H9 (cell line): ENCODE results near the gene GLP2R. TPM values are rescaled to one million over a fixed set of nuclear protein-coding genes. Genes with fewer than 3 reads are reported as not detected.

Source experiments
- DNase-seq: peaks from one replicate; pipeline ENCODE4 v3.0.0-alpha.2; 2017
- H2AFZ ChIP-seq: one replicate; pipeline ENCODE4 v1.6.1; 2013; ENCODE audit warnings: mild to moderate bottlenecking, low read length, control low read depth, moderate library complexity
- H2AK5ac ChIP-seq: 2 replicates; pipeline ENCODE4 v1.6.1; 2013; ENCODE audit warnings: low read length, control low read depth, mixed read lengths; ENCODE audit not compliant: insufficient read length
- H2BK120ac ChIP-seq: one replicate; pipeline ENCODE4 v1.6.1; 2013; ENCODE audit warnings: low read depth, mild to moderate bottlenecking, low read length, control low read depth, inconsistent platforms; ENCODE audit not compliant: poor library complexity, severe bottlenecking
- H2BK12ac ChIP-seq: 2 replicates; pipeline ENCODE4 v1.6.1; 2013; ENCODE audit warnings: low read length, control low read depth, mixed read lengths, low read depth; ENCODE audit not compliant: insufficient read length
- H2BK15ac ChIP-seq: 2 replicates; pipeline ENCODE4 v1.6.1; 2013; ENCODE audit warnings: low read depth, low read length, control low read depth
- H2BK20ac ChIP-seq: one replicate; pipeline ENCODE4 v1.6.1; 2013; ENCODE audit warnings: low read depth, mild to moderate bottlenecking, low read length, control low read depth, inconsistent platforms; ENCODE audit not compliant: poor library complexity, severe bottlenecking
- H2BK5ac ChIP-seq: 2 replicates; pipeline ENCODE4 v1.6.1; 2013; ENCODE audit warnings: low read length, control low read depth, mixed read lengths; ENCODE audit not compliant: insufficient read length
- H3K14ac ChIP-seq: 2 replicates; pipeline ENCODE4 v1.6.1; 2013; ENCODE audit warnings: low read length, control low read depth; ENCODE audit not compliant: insufficient read depth
- H3K18ac ChIP-seq: 2 replicates; pipeline ENCODE4 v1.6.1; 2013; ENCODE audit warnings: low read depth, mild to moderate bottlenecking, mixed read lengths, low read length, control low read depth; ENCODE audit not compliant: insufficient read length
- H3K23ac ChIP-seq: 2 replicates; pipeline ENCODE4 v1.6.1; 2013; ENCODE audit warnings: low read length, control low read depth, mixed read lengths, low read depth; ENCODE audit not compliant: insufficient read length
- H3K23me2 ChIP-seq: 2 replicates; pipeline ENCODE4 v1.6.1; 2013; ENCODE audit warnings: low read depth, mild to moderate bottlenecking, mixed read lengths, low read length, control low read depth; ENCODE audit not compliant: insufficient read length, poor library complexity, severe bottlenecking
- H3K27ac ChIP-seq: 2 replicates; pipeline ENCODE4 v1.5.1; 2013; ENCODE audit warnings: low read length, control low read depth, mixed read lengths, low read depth; ENCODE audit not compliant: insufficient read length
- H3K27me3 ChIP-seq: 2 replicates; pipeline ENCODE4 v1.6.1; 2013; ENCODE audit warnings: low read length, control low read depth, inconsistent platforms; ENCODE audit not compliant: insufficient read depth
- H3K4ac ChIP-seq: 2 replicates; pipeline ENCODE4 v1.6.1; 2013; ENCODE audit warnings: low read depth, mild to moderate bottlenecking, control low read depth, inconsistent platforms, low read length, moderate library complexity
- H3K4me1 ChIP-seq: 2 replicates; pipeline ENCODE4 v1.6.1; 2013; ENCODE audit warnings: low read length, control low read depth, inconsistent platforms; ENCODE audit not compliant: insufficient read depth
- H3K4me2 ChIP-seq: 2 replicates; pipeline ENCODE4 v1.6.1; 2013; ENCODE audit warnings: low read length, control low read depth, mixed read lengths; ENCODE audit not compliant: insufficient read length, insufficient read depth
- H3K56ac ChIP-seq: 2 replicates; pipeline ENCODE4 v1.6.1; 2013; ENCODE audit warnings: low read depth, mild to moderate bottlenecking, mixed read lengths, low read length, control low read depth; ENCODE audit not compliant: insufficient read length
- H3K79me1 ChIP-seq: 2 replicates; pipeline ENCODE4 v1.6.1; 2013; ENCODE audit warnings: low read depth, mild to moderate bottlenecking, moderate library complexity, low read length, control low read depth, inconsistent platforms; ENCODE audit not compliant: insufficient read depth, poor library complexity, severe bottlenecking
- H3K79me2 ChIP-seq: 2 replicates; pipeline ENCODE4 v1.6.1; 2013; ENCODE audit warnings: low read length, control low read depth, inconsistent platforms; ENCODE audit not compliant: insufficient read depth
- H3K9ac ChIP-seq: 2 replicates; pipeline ENCODE4 v1.6.1; 2013; ENCODE audit warnings: low read length, control low read depth, mixed read lengths; ENCODE audit not compliant: insufficient read length; ENCODE audit errors: extremely low read depth
- H3K9me3 ChIP-seq: one replicate; pipeline ENCODE4 v1.6.1; 2013; ENCODE audit warnings: low read depth, low read length, inconsistent platforms; ENCODE audit not compliant: control insufficient read depth
- H3T11ph ChIP-seq: one replicate; pipeline ENCODE4 v1.6.1; 2013; ENCODE audit warnings: mild to moderate bottlenecking, low read length, control low read depth, inconsistent platforms
- H4K20me1 ChIP-seq: one replicate; pipeline ENCODE4 v1.6.1; 2013; ENCODE audit not compliant: control insufficient read depth, insufficient read length, insufficient read depth
- H4K5ac ChIP-seq: 2 replicates; pipeline ENCODE4 v1.6.1; 2013; ENCODE audit warnings: low read depth, mild to moderate bottlenecking, mixed read lengths, low read length, control low read depth; ENCODE audit not compliant: insufficient read length
- H4K8ac ChIP-seq: replicated peaks from 2 replicates; pipeline ENCODE4 v1.6.1; 2013; ENCODE audit warnings: low read length, control low read depth, mixed read lengths, low read depth; ENCODE audit not compliant: insufficient read length
- H4K91ac ChIP-seq: 2 replicates; pipeline ENCODE4 v1.6.1; 2013; ENCODE audit warnings: low read depth, mild to moderate bottlenecking, moderate library complexity, mixed read lengths, low read length, control low read depth; ENCODE audit not compliant: insufficient read length
- H3K27ac Mint-ChIP-seq, 3 experiments: 2 replicates in 2 of 3; 3 replicates in 1 of 3; pipeline ENCODE4 v1.8.0; 2020 to 2021; ENCODE audit warnings: mixed read lengths in 3 of 3, mild to moderate bottlenecking in 1 of 3, moderate library complexity in 1 of 3
- H3K27me3 Mint-ChIP-seq: 2 replicates; pipeline ENCODE4 v1.8.0; 2021; ENCODE audit warnings: low read depth, mild to moderate bottlenecking, moderate library complexity, mixed read lengths
- H3K36me3 Mint-ChIP-seq, 3 experiments: 2 replicates in 2 of 3; 3 replicates in 1 of 3; pipeline ENCODE4 v1.8.0; 2020 to 2021; ENCODE audit warnings: low read depth in 3 of 3, mixed read lengths in 3 of 3; ENCODE audit not compliant: insufficient read depth in 1 of 3
- H3K4me1 Mint-ChIP-seq, 2 experiments: 2 replicates each; pipeline ENCODE4 v1.8.0; 2020; ENCODE audit warnings: mixed read lengths in 2 of 2
- H3K4me3 Mint-ChIP-seq, 2 experiments: 2 replicates in 1 of 2; 3 replicates in 1 of 2; pipeline ENCODE4 v1.8.0; 2020 to 2021; ENCODE audit warnings: mild to moderate bottlenecking in 2 of 2, mixed read lengths in 2 of 2, moderate library complexity in 1 of 2
- H3K9me3 Mint-ChIP-seq, 2 experiments: 2 replicates in 1 of 2; 3 replicates in 1 of 2; pipeline ENCODE4 v1.8.0; 2020; ENCODE audit warnings: mild to moderate bottlenecking in 2 of 2, mixed read lengths in 2 of 2, moderate library complexity in 1 of 2
- WGBS: extraction: QIAGEN DNeasy Blood & Tissue Kit; methylation state at CpG from one replicate; pipeline ENCODE4 v1.1.7; 2013; ENCODE audit warnings: missing lambda C conversion rate, low lambda C conversion rate, mixed read lengths; ENCODE audit not compliant: insufficient read length; ENCODE audit errors: extremely low coverage; 5-methylcytosine and 5-hydroxymethylcytosine counted together
- total RNA-seq: library from RNA; stranded (reverse); gene quantifications from 2 replicates; pipeline ENCODE4 v1.2.1, GENCODE V29; 2021
- TF ChIP-seq, protein P1 (sequence below): fragments of 200-600 bp; sonication (generic); conservative IDR thresholded peaks from 3 replicates; pipeline ENCODE4 v1.8.0; 2021; ENCODE audit warnings: antibody characterized with exemption, mild to moderate bottlenecking

Gene GLP2R
- total RNA-seq, 1 experiment from 2014 or later, result not detected

DNA sequence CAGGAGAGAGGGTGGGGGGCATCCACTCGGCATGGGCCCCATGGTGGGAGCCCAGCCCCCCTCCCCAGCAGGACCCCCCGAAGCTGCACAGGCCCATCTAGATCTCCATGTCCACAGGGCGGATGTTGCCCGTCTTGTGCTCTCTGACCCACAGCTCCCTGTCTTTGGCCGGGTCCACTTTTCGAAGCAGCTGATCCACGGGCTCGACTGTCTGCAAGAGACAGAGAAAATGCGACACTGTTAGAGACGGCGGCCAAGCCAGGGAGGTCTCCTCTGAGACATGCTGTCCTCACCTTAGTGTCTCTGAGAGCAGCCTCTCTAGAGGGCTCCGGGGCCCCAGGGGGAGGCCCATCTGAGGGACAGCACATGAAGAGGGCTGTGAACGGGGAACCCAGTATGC lies 91.4 kb downstream of the GLP2R start:
- no peaks in the 10 kb centered on the region; the same call in 1 of the 2 replicates for H3K27me3 Mint-ChIP-seq
- no peak overlapping the region for H3T11ph ChIP-seq
- no peaks in the 10 kb centered on the region for H3K9me3 ChIP-seq
- H3K9me3 Mint-ChIP-seq, result no peaks in the 10 kb centered on the region; a peak in 1 of 5 replicates
- H4K8ac ChIP-seq, result no peak overlapping the region
- H3K36me3 Mint-ChIP-seq, result no peaks in the 10 kb centered on the region
- H3K4me1 ChIP-seq, result no peaks in the 10 kb centered on the region
- no peak overlapping the region for H3K27ac ChIP-seq
- H2BK20ac ChIP-seq, result no peak overlapping the region
- no peak overlapping the region for H2AK5ac ChIP-seq
- H2BK15ac ChIP-seq, result no peak overlapping the region
- WGBS, result no CpG with 5 or more reads among the region's 13 CpGs
- no peaks in the 10 kb centered on the region for H3K79me2 ChIP-seq
- no peak overlapping the region for H3K23ac ChIP-seq
- no peak overlapping the region for H3K56ac ChIP-seq
- no peaks in the 10 kb centered on the region for H4K20me1 ChIP-seq
- peak overlapping the region in 1 of 3 experiments; percentile 34; a peak in 2 of 7 replicates for H3K27ac Mint-ChIP-seq
- no peak overlapping the region for H2BK5ac ChIP-seq
- no peak overlapping the region for H4K91ac ChIP-seq
- H2BK12ac ChIP-seq, result no peak overlapping the region
- no peak overlapping the region for H3K4ac ChIP-seq
- no peaks in the 10 kb centered on the region for H3K79me1 ChIP-seq
- H3K9ac ChIP-seq, result no peak overlapping the region
- TF ChIP-seq, protein P1, sequence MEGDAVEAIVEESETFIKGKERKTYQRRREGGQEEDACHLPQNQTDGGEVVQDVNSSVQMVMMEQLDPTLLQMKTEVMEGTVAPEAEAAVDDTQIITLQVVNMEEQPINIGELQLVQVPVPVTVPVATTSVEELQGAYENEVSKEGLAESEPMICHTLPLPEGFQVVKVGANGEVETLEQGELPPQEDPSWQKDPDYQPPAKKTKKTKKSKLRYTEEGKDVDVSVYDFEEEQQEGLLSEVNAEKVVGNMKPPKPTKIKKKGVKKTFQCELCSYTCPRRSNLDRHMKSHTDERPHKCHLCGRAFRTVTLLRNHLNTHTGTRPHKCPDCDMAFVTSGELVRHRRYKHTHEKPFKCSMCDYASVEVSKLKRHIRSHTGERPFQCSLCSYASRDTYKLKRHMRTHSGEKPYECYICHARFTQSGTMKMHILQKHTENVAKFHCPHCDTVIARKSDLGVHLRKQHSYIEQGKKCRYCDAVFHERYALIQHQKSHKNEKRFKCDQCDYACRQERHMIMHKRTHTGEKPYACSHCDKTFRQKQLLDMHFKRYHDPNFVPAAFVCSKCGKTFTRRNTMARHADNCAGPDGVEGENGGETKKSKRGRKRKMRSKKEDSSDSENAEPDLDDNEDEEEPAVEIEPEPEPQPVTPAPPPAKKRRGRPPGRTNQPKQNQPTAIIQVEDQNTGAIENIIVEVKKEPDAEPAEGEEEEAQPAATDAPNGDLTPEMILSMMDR, result no peak
- H3K4me1 Mint-ChIP-seq, result peaks cover 0 to 3% of the 10 kb centered on the region in 2 experiments; a peak in 3 of 4 replicates
- no peak overlapping the region for H3K4me3 Mint-ChIP-seq
- no peak overlapping the region for H2AFZ ChIP-seq
- H3K14ac ChIP-seq, result no peak overlapping the region; the same call in 1 of the 2 replicates
- no peak overlapping the region for H2BK120ac ChIP-seq
- no peak for DNase-seq
- H3K18ac ChIP-seq, result no peak overlapping the region
- no peak overlapping the region for H4K5ac ChIP-seq
- no peaks in the 10 kb centered on the region for H3K23me2 ChIP-seq
- H3K4me2 ChIP-seq, result no peak overlapping the region
- H3K27me3 ChIP-seq, result no peaks in the 10 kb centered on the region
